COR-L47 (cell line): ENCODE measurements around the gene CFH.
"Not testable (repeated sequence)": the region's sequence is repeated elsewhere in the genome, so short reads cannot be mapped to it uniquely, and the experiment has no call there.

ENCODE experiments used
- DNase-seq: peaks from one replicate; lab custom pipeline; 2025; lab: John Stamatoyannopoulos, UW

Gene CFH

DNA sequence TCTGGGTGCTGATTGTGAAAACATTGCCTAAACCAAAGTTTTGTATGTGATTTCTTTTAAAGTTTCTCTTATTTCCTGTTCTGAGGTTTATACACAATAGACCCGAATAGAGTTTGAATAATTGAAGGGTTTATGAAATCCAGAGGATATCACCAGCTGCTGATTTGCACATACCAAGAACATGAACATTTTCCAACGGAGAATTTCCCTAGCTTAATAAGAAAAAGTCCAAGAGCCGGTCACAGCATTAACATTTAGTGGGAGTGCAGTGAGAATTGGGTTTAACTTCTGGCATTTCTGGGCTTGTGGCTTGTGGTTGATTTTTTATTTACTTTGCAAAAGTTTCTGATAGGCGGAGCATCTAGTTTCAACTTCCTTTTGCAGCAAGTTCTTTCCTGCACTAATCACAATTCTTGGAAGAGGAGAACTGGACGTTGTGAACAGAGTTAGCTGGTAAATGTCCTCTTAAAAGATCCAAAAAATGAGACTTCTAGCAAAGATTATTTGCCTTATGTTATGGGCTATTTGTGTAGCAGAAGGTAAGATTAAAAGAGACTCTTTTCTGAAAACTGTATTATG lies at the start of gene CFH:
Gene CFH, plus strand, starts transcription at position 407 of the 579 bp plus-strand sequence. Its CDS starts 75 bp downstream, at position 482.
- no peak for DNase-seq

DNA sequence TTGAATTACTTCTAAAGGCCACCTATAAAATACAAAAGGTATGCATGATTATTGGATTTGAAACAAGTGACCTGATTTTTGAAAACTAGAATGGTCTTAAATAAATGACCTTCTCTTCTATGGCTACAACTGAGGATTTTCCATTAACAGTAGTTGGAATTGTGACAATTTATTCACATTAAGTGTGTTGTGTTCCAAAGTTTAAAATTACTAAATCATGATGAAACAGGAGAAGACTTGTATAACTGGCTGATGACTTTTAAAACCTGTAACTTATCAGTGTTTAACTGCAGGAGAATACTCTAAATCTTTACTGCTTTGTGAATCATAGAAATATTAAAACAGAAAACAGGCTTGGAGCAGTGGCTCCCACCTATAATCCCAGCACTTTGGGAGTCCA lies 48.2 kb upstream of the CFH start:
- no peak for DNase-seq

DNA sequence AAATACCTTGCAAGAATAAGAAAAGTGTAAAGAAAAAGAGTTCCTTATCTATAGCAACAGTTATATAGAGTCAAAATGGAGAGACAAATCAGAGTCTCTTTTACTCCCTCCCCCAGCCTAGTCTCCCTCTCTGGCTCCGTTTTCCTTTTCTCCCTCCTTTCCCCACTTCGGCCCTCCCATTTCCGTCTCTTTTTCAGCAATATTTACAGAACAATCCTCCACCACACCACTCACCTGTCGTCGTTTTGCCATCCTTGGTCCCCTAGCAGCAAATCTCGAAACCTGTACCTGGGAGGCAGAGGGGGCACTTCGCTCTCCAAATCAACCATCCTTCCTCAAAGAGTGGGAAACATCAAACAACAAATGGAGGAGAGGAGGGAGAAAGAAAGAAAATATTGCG lies 43.9 kb upstream of the CFH start:
- DNase-seq, result no peak

DNA sequence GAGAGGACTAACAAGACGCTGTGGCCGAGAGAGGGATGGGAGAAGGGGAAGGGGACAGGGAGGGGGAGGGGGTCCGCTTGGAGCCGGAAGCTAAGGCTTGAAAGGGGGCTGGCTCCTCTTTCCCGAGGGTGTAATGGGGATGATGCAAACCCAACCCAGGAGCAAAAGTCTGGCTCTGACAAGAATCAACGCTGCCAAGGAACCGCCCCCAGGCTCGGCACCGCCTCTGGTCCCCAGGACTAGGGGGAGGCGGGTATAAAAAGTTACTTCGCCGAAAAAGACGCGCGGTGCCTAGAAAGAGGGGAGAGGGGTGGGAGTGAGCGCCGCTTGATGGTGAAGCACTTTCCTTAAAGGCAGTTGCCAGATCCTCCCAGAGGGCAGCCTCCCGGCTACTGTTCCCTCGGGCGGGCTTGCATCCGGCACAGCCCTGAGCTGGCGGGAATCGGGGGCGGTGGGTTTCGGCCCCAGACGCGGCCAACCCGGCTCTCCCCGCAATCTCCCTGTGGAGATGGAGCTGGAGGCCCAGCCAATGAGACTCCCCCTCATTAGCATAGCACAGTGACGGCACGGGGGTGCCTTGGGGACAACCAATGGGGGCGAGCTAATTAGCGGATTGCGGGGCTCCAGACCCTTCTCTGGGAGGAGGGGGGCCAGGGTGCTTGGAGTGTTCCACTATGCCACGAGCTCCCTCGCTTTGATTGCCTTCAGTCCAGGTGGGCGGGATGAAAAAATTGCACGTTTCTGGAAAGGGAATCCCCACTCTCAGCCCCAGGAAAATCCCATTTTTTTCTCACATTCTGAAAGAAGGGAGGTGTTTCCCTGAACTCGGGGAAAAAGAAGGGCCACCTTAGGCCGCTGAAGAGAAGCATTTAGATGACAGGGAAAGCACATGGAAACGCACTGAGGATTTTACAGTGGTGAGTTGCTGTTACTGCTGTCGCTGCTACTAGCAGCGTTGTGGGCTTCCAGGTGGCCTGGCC lies 43.2 kb upstream of the CFH start, which contains the start of gene KCNT2:
Gene KCNT2, minus strand, starts transcription at position 51 of the 980 bp plus-strand sequence. CDS start 131 bp downstream, outside the sequence.
- DNase-seq, result peak; percentile 96

DNA sequence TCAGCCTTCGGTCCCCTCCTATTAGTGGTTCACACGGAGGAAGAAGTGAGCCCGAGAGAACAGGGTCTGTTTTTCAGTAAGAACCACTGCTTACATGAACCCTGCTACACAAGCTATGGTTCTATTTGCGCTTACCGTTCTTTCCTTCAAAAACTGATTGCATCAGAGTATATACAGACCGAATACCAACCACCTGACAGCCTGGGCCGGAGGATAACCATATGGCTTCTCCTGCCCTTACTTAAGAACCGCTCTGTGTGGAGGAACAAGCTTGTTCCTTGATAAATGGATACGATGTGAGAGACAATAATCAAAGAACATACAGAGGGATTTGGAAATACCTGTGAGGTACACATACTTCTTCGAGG lies 42.5 kb upstream of the CFH start:
- no peak for DNase-seq

DNA sequence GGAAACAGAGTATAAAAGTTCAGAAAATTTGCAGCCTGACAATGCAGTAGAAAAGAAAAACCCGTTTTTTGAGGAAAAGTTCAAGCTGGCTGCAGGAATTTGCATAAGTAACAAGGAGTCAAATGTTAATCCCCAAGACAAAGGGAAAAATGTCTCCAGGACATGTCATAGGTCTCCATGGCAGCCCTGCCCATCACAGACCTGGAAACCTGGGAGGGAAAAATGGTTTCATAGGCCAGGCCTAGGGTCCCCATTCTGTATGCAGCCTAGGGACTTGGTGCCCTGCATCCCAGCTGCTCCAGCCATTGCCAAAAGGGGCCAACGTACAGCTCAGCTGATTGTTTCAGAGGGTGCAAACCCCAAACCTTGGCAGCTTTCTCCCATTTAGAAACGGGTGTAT lies 40.0 kb upstream of the CFH start:
- DNase-seq, result no peak

DNA sequence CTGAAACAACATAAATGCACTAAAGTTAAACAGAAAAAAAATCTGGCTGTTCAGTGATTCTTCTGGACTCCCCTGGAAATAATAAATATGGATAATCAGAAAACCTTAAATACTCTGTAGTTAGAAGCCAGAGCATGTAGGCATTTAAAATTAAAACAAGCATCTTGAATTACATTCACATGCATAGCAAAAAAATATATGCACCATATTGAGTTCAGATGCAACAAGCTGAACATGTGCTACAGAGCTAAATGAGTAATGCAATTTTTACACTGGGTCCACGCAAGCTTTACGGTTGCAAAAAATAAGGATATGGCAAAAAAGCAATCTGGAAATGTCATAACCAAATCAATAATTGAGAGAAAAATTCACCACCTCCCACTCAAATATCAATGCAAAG lies 32.1 kb upstream of the CFH start:
- no peak for DNase-seq

DNA sequence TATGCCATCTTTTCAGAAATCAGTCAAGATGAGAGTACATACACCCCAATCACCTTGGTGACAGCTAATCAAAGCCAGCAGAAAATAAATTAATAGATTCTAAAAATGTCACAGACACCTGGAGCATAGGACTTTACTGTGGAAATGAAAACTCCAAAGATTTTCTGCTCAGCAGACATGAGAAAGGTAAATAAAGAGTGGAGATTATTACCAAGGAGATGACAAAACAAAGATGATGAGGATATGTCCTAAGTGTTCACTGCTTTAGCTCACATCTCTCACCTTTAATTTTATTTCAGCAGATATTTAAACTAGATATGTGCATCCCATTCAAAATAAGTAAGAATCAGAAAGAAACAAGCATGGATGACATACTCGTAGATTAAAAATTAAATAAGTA lies 28.8 kb upstream of the CFH start:
- DNase-seq, result no peak

DNA sequence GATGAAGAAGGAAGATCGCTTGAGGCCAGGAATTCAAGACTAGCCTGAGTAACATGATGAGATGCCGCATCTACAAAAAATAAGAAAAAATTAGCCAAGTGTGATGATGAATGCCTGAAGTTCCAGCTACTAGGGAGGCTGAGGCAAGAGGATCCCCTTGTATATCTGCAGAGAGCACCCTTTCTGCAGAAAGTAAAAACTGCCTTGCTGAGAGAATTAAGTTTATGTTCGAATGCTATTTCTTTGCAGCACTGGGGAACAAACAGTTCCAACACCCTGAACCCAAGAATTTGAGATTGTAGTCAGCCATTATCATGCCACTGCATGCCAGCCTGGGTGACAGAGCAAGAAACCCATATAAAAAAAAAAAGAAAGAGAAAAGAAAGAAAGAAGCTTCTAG lies 23.0 kb upstream of the CFH start:
- no peak for DNase-seq

DNA sequence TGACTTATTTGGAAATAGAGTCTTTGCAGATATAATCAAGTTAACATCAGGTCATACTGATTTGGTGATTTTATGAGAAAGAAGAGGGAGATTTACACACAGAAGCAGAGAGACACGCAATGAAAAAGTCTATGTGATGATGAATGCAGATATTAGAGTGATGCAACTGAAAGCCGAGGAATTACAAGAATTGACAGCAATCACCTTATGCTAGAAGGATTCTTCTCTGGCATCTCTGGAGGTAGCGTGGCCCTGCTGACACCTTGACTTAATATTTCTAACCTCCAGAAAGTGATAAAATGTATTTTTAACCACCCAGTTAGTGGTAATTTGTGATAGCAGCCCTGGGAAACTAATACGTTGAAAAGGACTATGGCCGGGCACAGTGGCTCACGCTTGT lies 14.2 kb upstream of the CFH start:
- DNase-seq, result no peak

DNA sequence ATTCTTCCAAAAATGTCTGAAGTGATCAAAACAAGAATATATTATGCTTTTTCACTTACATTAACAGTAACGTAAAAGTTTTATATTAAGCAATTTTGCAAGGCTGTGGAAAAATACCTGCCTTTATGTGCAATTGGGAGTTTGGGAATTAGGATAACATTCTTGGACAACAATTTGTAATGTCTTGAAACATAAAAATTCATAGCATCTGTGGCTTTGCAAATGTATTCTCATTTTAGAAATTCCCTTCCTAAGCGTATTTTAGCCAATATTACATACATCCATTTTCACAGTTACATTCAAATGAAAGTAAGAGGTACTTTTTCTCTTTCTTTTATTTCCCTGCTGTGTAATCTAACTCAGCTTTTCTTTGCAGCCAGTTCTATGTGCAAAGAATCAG lies 13.4 kb upstream of the CFH start:
- no peak for DNase-seq

DNA sequence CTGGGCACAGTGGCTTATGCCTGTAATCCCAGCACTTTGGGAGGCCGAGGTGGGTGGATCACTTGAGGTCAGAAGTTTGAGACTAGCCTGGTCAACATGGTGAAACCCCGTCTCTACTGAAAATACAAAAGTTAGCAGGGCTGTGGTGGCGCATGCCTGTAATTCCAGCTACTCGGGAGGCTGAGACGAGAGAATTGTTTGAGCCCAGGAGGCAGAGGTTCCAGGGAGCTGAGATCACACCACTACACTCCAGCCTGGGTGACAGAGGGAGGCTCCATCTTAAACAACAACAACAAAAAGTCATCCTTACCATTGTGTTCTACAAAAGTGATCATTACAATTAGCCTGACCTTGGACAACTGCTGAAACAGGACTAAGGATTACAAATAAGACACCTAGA lies 12.6 kb upstream of the CFH start:
- not testable (repeated sequence) for DNase-seq

DNA sequence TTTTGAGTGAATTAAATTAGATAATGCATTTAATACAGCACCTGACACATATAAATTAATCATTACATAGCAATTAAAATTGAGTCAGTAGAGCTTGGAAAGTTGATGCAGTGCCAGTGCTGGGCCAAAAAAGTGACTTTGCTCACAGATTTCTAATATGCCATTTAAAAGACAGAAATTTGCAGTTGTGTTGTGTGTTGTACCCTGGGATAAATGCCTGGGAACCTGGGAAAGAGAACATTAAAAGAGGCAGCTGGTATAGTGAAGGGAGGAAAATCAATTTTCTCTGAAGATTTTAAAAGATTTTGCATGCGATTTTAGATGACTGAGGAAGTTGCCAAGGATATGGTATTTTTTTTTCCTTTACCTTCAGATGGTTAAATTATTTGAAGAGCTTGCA lies 10.9 kb upstream of the CFH start:
- DNase-seq, result no peak

DNA sequence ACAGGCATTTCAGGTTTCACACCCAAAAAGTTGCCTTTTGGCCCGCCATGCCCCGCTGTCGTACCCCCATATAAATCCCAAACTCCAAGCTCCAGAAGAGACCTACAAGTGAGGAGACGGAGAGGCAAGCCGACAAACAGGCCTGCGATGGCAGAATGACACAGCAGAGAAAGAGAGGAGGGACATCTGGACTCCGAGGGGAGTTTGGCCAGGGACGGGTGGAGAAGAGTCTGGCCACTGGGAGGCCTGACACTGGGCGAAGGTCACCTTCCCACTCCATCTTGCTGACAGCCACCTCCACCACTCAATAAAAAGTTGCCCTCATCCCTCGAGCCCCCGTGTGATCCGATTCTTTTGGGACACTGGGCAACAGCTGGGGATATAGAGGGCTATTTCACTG lies 1.9 kb upstream of the CFH start:
- no peak for DNase-seq

DNA sequence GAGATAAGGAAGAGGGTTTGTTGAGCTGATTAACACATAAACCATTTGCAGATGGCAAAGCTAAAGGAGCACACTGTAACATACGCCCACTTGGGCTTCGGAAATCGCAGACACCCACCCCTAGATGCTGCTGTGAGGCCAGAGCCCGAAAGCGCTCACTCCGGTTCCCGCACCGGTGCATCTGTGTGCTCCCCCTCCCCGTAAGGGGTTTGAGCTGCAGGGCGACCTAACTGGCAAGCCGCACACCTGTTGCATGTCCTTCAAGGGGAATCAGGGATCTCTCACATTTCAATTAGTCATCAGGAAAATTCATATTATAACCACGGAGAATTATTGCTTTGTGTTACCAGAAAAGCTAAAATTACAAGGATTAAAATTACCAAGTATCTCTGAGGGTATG lies 1.4 kb upstream of the CFH start:
- DNase-seq, result no peak

DNA sequence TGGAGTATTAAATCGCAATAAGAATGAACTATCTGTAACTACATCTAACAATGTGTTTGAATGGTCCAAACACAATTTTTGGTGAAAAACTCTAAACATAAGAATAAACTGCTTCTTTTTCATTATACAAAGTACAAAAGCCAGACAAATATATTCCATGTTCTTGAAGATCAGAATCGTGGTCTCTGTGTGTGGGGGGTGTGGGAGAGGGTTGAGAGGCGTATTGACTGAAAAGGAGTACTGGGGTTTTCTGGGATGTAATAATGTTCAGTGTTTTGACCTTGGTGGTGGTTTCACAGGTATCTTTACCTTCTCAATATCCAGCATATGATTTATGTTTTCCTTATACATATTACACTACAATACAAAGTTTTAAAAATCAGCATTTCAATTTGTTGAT lies 764 bp upstream of the CFH start:
- no peak for DNase-seq

DNA sequence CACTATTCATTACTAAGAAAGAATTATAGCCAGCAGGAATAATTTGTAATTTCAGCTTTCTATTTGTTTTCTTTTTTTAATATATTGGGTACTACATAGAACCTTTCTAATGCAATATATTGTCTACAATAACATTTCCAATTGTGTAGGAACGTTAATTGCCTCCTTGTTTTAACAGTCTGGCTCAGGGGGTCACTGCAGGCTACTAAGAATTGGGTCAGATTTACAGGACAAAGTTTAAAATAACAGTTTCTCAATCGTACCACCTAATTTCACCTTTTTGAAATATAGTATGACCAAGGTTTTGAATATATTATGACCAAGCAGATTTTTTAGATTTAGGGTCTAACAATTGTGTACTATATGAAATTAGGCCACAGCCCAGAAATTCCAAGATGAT lies 2.4 kb downstream of the CFH start:
- DNase-seq, result no peak

DNA sequence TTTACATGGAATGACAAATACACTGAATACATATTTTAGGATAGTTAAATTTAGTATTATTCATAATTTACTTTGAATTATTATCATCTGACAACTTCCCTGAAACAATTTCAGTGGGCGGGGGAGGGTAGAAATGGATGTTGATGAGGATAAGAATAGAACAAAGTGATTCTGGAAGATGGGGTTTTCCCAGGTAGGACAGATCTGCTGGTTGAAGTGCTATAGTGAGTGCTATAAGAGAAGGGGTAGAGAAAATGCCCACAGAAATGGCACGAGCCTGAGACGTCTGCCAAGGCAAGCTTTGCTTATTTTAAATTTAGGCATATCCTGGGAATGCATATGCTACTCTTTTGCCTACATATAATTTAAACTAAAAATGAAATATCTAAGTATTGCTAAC lies 3.2 kb downstream of the CFH start:
- no peak for DNase-seq

DNA sequence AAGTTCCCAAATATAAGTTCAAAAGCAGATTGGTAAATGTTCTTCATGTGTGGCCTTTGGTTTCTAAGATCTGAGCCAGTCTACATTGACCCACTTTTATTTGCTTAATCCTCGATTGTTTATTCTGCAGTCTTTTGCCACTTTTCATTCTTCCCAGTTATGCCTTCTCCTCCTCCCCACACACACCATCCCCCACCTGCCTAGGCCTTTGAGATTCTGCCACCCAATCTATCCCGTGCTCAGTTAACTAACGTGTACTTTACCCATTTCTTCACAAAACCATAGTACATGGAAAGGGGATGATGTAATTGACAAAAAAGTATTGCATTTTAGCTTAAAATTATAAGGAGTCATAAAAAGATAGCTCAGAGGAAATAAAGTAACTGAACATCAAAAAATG lies 3.7 kb downstream of the CFH start:
- no peak for DNase-seq

DNA sequence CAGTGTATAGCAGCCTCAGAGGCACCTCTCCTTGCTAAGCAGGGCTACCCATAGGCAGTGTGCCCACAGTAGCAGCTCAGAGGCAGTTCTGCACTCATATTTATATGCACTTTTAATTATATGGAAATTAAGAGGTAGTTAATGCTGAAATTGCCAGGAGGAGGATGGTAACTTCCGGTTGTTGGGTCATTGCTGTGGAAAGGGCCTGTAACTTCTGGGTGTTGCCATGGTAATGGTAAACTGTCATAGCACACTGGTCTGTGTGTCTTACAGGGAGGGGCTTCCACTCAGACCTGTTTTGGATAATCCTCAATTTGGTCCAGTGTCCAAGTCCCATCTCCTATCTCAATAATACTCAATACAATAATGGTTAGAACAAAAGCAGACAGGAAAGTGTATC lies 7.6 kb downstream of the CFH start:
- DNase-seq, result no peak

DNA sequence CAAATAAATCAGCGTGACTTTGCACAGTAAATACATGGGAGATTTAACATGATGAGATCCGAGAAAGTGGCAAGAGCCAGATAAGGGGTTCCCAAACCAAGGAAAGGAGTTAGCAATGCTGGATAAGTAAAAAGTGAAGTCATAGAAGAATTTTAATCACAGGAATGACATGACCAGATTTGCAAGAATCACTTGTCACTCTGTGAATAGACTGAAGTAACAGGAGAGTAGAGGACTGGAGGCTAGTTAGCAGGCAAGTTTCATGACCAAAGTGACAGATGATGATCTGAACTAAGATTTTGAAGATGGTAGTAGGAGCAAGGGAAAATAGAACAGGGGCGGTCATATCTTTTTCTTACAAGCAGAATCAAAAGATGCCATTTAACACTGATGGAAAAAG lies 8.4 kb downstream of the CFH start:
- no peak for DNase-seq

DNA sequence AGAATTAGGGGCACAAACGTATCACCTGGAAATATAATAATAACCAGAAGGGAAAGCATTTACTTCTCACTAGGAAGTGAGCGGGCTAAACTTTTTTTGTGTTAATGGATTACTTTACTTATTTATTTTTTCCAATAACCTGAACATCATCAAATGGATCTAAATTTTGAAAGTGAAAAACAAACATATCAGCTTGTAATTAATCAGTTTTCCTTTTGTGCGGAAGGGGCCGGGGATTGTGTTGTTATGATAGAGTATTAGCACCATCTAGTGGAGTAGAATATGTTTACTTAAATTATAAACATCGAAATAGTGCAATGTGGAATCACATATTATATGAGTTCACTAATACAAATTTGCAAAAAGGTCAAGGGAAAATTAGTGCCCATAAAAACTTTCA lies 9.0 kb downstream of the CFH start:
- DNase-seq, result peak; percentile 41

DNA sequence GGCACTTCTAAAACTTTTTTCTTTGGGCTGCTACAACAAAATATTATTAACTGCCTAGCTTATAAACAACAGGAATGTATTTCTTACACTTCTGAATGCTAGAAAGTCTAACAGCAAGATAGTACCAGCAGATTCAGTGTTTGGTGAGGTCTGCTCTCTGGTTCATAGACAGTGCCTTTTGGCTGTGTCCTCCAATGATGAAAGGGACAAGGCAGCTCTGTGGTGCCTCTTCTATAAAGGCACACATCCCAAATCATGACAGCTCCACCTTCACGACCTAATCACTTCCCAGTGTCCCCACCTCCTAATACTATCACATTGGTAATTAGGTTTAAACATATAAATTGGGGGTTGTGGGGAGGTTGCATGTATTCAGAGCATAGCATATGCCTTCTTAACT lies 9.5 kb downstream of the CFH start:
- no peak for DNase-seq

DNA sequence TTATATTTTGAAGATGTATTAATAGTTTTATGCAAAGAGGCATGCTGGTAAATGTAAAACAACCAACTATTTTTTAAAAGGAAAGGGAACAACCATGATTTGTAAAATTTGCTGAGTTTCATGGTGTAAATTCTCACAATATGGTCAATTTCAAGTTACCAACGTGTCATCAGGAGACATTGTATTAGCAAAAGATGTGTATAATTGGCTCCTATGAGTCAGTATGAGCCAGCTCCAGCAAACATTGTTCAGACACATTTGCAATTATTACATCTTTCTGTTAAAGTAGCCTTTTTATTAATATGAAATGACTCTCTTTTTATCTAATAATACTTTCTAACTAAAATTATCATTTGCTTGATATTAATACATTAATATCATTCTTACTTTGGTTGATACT lies 15.3 kb downstream of the CFH start:
- DNase-seq, result no peak
